Posterior cingulate gyrus (tissue), 11 donors: ENCODE results near the gene CCBE1.
A peak's percentile ranks its signal among the peaks of the same experiment; 100 is the strongest.
"Not testable (repeated sequence)": the region's sequence is repeated elsewhere in the genome, so short reads cannot be mapped to it uniquely, and the experiment has no call there.

Experiments used
- DNase-seq, 10 donors: peaks; one replicate each; pipeline versions ENCODE4 v3.0.0 to v3.0.0-alpha.2; 2020 to 2021; ENCODE audit warnings: mixed read lengths in 3 of 10
- intact Hi-C: fragments of 100-400 bp; cut with DNase I; formaldehyde crosslinking; loops from one replicate; pipeline ENCODE4 v1.15.1; 2023

The CCBE1 gene

DNA sequence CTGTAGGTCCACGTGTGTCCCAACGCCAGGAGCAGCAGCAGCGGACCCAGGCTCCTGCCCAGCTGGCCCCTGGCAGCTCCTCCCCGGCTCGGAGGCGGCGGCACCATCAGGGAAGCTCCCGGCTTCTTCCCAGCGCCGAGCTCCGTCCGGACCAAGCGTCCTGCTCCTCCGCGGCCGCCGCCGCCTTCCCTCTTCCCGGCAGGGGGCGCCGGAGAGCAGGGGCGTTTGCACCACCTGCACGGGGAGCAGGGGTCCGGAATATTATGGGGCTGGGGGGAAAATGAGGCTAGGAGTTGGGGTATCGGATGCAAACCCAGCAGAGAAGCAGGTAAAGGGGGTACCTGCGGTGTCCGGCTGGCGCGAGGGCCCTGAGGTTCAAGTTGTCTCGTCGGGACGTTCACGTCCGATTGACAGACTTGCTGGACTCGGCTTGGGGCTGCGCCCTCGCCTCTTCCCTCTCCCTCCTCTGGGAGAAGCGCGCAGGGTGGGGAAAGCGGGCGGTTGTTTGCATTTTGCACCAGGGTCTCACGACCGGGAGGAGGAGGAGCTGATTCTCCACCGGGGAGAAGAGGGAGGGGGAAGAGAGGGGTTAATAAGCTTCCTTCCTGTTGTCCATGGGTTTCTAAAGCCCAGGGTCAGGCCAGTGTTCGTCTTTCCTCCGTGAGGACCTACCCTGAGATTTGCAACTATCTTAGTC is at the start of gene CCBE1:
Gene CCBE1, minus strand, starts transcription at position 188 of the 697 bp plus-strand sequence.
- intact Hi-C loops: no loop called here

DNA sequence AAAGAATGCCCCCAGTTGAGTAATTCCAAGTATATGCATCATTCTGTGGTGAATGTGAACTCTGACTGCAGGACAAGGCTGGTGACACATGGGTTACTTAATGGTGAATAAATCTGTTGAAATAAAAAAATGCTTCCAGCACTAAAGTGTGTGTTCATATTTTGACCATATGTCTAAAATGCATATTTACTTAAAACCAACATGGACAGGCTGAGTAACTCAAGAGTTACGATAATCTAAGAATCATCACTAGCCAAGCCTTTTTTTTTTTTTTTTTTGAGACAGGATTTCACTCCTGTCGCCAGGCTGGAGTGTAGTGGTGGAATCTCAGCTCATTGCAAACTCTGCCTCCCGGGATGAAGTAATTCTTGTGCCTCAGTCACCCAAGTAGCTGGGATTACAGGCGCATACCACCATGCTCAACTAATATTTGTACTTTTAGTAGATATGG is 47.1 kb upstream of the CCBE1 start:
- DNase-seq: no peak
- intact Hi-C loops: no loop called here

More for the DNA sequence above, at the start of gene CCBE1:
- peak in 7 of 10 donors; percentile 18 to 91 (median 52) for DNase-seq

DNA sequence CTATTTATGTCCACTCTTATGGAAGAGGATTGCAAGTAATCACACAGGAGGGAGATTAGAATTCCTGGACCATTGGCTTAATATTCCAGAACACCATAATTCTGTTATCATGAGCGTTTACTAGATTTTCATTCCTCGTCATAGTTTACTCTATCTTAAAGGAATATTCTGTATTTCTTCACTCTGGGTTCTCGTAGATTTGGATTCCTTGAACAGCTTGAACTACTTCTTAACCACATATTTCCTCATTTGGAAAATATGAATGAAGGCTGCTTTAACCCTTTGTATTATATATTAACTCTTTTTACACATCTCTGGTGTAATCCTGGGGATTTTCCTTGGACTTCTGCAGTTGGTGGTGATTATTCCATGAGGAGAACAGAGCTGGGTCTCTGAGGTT is 46.3 kb upstream of the CCBE1 start:
- intact Hi-C loops: no loop called here

DNA sequence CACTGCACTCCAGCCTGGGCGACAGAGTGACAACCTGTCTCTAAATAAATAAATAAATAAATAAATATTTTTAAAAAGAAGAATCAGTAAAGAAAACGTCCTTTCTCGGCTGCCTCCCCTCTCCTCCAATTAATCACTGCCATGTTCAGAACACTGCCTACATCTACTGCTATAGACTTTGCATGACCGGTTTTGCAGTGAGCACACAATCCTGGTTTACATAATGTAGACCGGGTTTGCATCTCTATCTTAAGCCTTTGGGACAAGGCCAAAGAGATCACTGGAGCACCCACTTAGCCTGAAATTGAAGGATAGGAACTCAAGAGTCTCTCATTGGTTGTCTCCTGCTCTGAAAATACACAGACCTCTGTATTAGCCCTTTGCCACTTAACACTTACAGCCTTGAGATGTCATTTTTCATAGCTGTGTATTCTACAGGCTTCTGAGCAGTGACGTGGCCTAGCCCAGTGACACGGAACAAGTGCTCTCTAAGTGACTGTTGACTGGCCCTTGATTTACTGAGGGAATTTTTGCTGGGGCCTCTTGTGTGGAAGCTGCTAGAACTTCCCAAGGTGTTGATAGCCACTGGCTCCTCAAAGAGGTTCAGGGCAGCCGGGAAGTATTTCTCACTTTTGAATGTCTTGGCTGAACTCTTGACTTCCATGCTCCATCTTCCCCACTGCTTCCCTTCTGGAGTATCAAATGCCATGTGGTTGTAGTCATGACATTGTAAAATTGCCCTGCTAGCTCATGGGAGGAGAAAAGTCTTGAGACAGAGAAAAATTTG is 45.3 kb upstream of the CCBE1 start:
- intact Hi-C loops: no loop called here
- DNase-seq: no peak

More for the DNA sequence above, 46.3 kb upstream of the CCBE1 start:
- no peak for DNase-seq

DNA sequence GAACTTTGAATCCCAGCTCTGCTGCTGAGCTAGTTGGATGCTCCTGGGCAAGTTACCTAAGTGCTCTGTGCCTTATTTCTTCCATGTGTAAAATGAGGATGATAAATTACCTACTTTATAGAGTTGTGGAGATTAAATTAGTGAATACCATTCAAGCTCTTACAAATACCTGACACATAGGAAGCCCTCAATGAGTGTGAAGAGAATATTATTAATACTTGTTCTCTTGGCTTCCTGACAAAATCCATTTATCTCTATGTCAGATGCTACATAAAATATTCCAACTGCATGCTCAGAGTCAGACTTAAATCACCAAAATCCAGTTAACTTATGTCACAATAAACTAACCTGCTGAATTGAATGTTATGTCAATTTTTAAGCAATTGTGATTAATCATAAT is 42.9 kb upstream of the CCBE1 start:
- DNase-seq: no peak
- intact Hi-C loops: no loop called here

DNA sequence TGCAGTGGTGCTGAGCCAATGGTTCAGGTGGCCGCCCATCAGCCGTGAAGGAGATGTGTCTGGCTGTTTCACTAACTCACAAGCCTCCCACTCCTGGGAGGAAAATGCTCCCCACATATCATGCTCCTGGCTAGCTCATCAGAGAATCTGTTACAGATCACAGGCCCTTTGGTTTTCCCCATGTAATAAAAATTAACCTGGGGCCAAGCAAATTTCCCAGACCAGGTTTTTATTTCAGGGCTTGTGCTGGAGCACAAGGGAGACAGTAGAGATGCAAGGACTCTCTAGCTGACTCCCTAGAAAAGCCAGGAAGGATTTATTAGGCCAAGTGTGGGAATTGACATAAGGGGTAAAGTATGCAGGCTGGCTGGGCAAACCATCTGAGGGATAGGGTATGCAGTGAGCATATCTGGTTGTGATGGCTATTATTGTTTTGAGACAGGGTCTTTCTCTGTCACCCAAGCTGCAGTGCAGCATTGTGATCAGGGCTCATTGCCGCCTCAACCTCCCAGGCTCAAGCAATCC is 40.6 kb upstream of the CCBE1 start:
- no peak for DNase-seq
- intact Hi-C loops: no loop called here

DNA sequence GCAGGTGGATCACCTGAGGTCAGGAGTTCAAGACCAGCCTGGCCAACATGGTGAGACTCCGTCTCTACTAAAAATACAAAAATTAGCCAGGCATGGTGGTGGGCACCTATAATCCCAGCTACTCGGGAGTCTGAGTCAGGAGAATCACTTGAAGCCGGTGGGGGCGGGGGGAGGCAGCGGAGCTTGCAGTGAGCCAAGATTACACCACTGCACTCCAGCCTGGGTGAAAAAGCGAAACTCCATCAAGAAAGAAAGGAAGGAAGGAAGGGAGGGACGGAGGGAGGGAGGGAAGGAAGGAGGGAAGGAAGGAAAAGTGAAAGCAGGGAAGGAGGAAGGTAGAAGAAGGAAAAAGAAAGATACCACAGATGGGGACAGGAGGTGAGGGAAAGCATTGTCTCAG is 40.1 kb upstream of the CCBE1 start:
- DNase-seq, intact Hi-C loops: not testable (repeated sequence)

DNA sequence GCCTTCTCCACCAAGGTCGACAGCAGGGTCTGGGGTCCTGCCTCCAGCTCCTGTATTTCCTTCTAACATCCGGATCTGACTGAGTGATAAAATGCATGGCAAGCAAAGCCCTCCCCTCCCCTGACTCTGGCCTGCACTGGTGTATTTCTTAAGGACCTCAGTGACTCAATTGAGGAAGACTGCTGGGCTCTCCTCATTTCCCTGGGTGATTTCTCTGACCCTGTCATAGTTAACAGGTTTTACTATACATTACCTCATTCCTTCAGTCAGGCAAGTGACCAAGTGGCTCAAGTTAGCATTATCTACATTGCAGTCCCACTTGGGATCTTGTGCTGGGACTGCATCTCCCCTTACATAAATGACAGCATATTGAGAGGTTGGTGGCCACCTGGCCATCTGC is 38.8 kb upstream of the CCBE1 start:
- intact Hi-C loops: no loop called here

DNA sequence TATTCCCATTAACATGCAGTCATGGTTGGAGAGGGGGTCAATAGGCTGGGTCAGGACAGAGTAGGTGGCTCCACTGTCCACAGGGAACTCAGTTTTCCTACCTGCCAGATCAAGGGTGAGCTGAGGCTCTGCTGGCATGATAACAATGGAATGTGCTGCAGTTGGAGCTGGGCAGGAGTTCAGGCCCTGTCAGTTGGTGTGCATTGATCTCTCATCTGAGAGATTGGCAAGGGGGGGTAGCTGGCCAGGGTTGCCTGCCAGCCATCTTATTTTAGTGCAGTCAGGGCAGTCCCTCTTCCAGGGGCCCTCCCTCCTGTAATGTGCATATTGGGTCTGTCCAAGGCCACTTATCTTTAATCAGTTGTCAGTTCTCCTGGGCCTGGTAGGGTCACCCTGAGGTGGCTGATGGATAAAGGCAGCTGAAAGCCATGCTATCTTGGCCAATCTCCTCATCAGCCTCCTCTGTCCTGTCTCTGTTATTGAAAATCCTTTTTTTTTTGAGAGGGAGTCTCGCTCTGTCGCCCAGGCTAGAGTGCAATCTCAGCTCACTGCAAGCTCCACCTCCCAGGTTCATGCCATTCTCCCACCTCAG is 38.1 kb upstream of the CCBE1 start:
- no peak for DNase-seq
- intact Hi-C loops: no loop called here

More for the DNA sequence above, 38.8 kb upstream of the CCBE1 start:
- DNase-seq: no peak

DNA sequence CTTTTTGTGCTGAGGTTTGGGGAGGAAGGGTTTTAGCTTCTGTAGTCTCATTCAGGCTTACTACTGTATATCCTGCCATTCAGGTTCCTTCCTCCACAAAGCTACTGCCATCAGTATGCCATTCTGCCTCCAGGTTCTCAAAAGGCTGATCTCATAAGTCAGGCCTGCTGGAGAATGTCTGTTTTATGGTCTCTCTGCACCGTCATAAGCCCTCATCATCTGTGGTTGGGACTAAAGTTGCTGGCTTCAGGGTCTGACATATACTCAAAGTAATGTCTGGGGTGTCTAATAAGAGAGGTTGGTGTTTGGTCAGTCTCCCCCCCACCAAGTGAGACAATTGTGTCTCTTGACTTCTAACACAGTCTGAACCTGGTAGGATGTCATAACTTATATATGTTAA is 36.2 kb upstream of the CCBE1 start:
- DNase-seq: no peak
- intact Hi-C loops: no loop called here

DNA sequence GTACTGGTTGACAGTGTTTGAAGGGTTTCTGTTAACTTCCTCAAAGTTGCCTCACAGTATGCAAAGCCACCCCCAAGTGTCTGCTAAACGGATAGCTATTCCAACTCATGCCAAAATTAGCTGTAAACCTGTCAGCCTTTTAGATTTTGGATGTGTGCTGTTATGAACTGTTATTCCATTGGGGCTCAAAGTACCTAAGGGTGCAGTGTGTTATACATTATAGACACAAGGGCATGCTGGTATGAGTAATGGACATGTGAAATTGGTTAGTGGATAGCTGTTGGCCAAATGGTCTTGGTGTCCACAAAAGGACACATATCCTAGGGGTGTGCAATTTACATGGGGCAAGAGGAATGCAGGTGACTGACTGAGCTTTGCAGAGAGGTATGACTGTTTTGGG is 33.7 kb upstream of the CCBE1 start:
- intact Hi-C loops: no loop called here
- DNase-seq: no peak

DNA sequence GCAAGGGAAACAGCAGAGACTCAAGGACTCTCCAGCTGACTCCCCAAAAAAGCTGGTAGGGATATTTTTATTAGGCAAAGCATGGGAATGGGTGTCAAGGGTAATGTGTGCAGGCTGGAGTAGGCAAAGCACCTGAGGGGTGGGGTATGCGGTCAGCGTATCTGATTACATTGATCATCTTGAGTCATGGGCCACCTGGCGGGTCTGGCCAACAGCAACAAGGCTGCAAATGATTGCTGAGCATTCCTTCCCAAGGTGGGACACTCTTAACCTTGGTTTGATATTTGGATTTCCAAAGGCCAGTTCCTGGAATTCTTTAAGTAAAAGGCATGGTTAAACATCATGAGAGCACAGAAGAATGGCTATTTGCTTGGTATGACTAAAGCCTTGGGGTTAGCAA is 32.6 kb upstream of the CCBE1 start:
- no peak for DNase-seq
- intact Hi-C loops: no loop called here

DNA sequence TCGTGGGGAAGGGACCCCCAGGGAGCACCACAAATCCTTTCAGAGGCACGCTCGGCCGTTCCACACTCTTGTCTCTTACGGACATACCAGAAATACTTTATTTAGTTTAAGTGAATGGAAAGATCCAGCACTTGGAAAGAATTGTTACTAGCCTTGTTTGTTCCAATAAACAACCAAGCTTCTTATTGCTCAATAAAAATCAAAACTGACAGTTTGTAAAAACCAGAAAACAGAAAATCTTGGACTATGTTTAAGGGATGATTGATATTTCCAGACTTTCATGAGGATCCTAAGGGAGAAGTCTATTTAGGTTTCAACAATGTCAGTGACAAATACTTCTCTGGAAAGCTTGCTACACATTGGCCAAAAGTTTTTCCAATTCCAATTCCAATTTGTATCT is 31.6 kb upstream of the CCBE1 start:
- intact Hi-C loops: no loop called here
- no peak for DNase-seq

DNA sequence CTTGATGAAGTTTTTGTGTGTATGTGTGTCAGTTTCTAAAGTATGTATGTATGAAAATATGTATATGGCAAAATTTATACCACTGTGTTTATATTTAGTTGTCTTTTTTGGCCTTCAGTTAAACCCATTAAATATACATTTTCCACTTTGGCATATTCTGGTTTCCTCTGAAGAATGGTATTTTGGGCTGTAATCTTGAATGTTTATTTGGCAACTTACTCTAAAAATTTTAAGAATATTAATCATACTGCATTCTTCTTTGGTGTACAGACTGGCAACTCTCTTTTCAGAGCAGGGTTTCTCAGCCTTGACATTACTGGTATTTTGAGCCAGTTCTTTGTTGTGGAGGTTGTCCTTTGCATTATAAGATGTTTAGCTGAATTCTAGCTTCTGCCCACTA is 27.9 kb upstream of the CCBE1 start:
- intact Hi-C loops: no loop called here
- no peak for DNase-seq

DNA sequence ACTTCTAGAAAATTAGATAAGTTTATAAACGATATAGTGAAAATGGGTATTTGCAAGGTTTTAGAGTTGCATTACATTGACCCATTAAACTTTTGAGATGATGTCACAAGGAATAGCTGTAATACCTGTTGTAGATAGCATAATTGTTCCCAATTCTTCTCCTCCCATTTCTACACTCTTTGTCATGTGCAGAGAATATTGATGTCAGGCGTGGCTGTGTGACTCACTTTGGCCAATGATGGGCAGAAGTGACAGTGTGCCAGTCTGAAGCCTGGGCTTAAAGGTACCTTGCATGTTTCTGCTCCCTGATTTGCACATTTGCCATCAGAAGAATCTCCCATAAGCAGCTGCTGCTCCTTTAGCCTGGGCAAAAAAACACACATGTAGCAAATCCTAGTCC is 26.9 kb upstream of the CCBE1 start:
- intact Hi-C loops: no loop called here
- no peak for DNase-seq

DNA sequence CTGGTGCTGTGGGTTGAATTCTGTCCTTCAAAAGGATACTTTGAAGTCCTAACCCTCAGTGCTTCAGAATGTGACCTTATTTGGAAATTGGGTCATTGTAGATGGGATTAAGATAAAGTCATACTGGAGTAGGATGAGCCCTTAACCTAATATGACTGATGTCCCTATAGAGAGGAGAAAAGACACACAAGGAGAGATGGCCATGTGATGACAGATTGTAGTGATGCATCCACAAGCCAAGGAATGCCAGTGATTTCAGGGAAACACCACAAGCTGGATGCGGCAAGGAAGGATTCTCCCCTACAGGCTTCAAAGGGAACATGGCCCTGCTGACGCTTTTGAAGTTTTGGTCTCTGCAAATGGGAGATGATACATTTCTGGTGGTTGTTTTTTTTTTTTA is 24.7 kb upstream of the CCBE1 start:
- no peak for DNase-seq
- intact Hi-C loops: no loop called here

DNA sequence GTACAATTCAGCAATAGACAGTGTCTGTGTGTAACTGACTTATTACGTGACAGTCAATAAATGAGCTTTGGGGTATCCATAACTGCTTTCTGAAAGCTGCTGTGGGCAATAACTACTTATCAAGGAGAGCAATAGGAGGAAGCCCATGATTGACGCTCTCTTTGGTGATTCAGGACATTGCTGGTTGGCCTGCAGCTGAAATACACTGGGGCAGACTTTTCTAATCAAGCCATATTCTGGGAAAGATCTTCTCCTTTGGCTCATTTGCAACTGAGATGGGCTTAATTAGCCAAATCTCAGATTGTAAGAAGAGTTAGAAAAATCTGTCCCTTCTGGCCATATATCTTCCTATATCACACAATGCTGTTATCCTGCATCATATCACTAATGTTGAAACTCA is 24.0 kb upstream of the CCBE1 start:
- no peak for DNase-seq
- intact Hi-C loops: no loop called here

DNA sequence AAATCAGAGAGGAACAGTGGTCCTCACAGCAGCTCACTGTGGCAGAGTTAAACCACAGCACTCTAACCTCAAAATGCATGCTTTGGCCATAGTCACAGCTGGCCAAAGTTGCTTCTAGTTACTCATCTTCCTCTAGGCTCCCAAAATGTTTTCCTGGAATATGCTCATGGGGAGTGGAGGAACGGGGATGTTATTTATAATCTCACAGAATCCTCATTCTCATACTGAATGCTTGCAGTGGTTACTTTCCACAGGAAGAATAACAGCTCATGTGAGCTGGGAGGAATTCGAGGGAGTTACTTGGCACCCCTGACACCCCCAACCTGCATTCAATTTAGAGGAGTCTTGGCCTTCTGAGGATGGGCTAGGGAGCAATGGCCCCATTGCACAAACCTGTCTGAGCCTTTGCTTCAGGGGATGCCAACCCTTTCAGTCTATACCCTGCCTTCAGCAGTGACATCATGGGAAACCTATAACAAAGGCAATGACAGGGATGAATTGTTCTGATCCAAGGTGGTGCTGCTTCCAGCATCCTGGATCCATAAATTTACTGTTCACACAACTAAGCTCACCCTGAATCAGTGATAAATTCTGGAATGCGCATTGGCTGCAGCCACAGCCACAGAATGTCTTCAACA is 22.4 kb upstream of the CCBE1 start:
- intact Hi-C loops: no loop called here

DNA sequence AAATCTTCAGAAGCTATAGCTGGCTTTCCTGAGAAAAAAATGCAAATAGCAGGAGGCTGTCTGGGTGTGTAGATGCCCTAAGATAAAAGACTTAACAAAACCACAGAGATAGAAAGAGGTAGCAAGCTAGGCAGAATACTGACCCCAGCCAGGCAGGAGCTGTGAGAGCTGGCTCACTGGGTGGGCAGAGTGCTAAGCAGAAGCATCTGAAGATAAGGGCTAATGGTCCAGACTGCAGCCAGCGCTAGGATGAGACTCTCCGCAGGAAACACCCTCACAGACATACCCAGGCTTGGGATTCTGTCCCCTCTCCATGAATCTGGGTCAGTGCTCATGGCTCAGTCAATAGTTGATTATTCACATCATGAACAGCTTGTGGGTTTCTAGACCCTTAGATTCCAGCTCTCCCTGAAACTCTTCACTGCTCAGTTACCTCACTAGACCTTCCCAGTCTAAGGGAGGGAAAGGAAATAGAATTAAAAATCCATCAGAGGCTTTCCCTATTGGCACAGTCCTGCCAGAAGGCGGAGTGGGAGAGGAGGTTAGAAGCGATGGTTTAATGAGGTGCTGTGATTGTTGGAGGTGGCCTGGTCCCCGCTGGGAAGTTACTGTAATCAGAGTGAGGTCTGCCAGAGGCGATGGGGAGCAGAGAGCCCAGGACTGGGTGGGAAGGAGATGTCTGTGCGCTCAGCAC is 21.4 kb upstream of the CCBE1 start:
- intact Hi-C loops: no loop called here
- no peak for DNase-seq

More for the DNA sequence above, 22.4 kb upstream of the CCBE1 start:
- no peak for DNase-seq

DNA sequence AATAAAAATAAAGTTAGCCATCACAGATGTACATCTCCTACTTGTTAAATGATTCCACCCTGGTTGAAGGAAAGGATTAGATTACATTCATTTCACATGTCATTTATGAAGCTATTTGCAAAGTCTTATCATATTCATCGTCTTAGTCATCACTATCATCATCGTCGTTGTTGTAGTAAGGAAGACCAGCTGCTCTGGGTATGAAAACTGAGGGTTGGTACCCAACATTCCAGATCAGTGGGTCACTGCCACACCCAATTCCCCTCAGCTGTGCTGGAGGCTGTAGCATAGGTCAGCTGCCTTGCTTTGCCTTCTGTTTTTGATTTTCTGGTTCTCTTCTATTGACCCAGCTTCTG is 20.9 kb upstream of the CCBE1 start:
- intact Hi-C loops: no loop called here
- no peak for DNase-seq
